ENCODE results near the gene TIGD7. TPM values are rescaled to one million over a fixed set of nuclear protein-coding genes. Genes with fewer than 3 reads are reported as not detected.

The TIGD7 gene
- total RNA-seq, 2 donors from 2014 or later = 2.3 to 5.1 TPM

GRCh38 chr16:3317315-3317999 is 12.2 kb upstream of the TIGD7 start:
- TF ChIP-seq CTCF (IDR thresholded peaks at IDR 0.05) = no peak
- no peak overlapping the region for H3K27ac ChIP-seq
- ATAC-seq (ENCODE audit: insufficient number of reproducible peaks, low FRiP score, low read depth) (no peak), DNase-seq (ENCODE audit: low spot score) (no peak)
- H3K36me3 ChIP-seq = peaks cover 55% of the 10 kb centered on the region
- H3K9me3 ChIP-seq = peaks cover 99% of the 10 kb centered on the region
- no peaks in the 10 kb centered on the region for H3K27me3 ChIP-seq (replicated peaks; ENCODE audit: insufficient read depth)
- no peaks in the 10 kb centered on the region for H3K4me1 ChIP-seq (ENCODE audit: control insufficient read depth in 1 of 2, low read depth in 2 of 2)
- peak overlapping the region; percentile 41 for H3K4me3 ChIP-seq

GRCh38 chr16:3311496-3311895 is 6.3 kb upstream of the TIGD7 start:
- H3K27me3 ChIP-seq (replicated peaks; ENCODE audit: insufficient read depth) = no peaks in the 10 kb centered on the region
- DNase-seq (ENCODE audit: low spot score) (no peak), ATAC-seq (ENCODE audit: insufficient number of reproducible peaks, low FRiP score, low read depth) (no peak)
- H3K4me1 ChIP-seq (ENCODE audit: control insufficient read depth in 1 of 2, low read depth in 2 of 2) = peaks cover 0 to 6% of the 10 kb centered on the region in 2 donors
- no peak for TF ChIP-seq CTCF (IDR thresholded peaks at IDR 0.05)
- H3K36me3 ChIP-seq = peaks cover 55% of the 10 kb centered on the region
- no peak overlapping the region for H3K27ac ChIP-seq
- H3K9me3 ChIP-seq = peaks cover 97% of the 10 kb centered on the region
- no peak overlapping the region for H3K4me3 ChIP-seq

- H3K4me3 ChIP-seq = peak overlapping the region; percentile 86
- no peaks in the 10 kb centered on the region for H3K27me3 ChIP-seq (replicated peaks; ENCODE audit: insufficient read depth)
- TF ChIP-seq CTCF (IDR thresholded peaks at IDR 0.05) = no peak
- ATAC-seq (ENCODE audit: insufficient number of reproducible peaks, low FRiP score, low read depth) (no peak), DNase-seq (ENCODE audit: low spot score) (no peak)
- peaks cover 19% of the 10 kb centered on the region for H3K36me3 ChIP-seq
- H3K27ac ChIP-seq = peak overlapping the region; percentile 87 to 88
- H3K4me1 ChIP-seq (ENCODE audit: control insufficient read depth in 1 of 2, low read depth in 2 of 2) = peaks cover 5 to 22% of the 10 kb centered on the region in 2 donors
- H3K9me3 ChIP-seq = peaks cover 53% of the 10 kb centered on the region
Measured at GRCh38 chr16:3306078-3306477, 848 bp upstream of the TIGD7 start.

GRCh38 chr16:3304370-3304769 is 860 bp downstream of the TIGD7 start:
- Histone ChIP-seq H3K36me3 (peaks cover 19% of the 10 kb centered on the region), H3K27me3 (replicated peaks; ENCODE audit: insufficient read depth) (no peaks in the 10 kb centered on the region), H3K9me3 (peaks cover 51% of the 10 kb centered on the region), H3K4me1 (ENCODE audit: control insufficient read depth in 1 of 2, low read depth in 2 of 2) (peaks cover 5 to 22% of the 10 kb centered on the region in 2 donors), H3K27ac (no peak overlapping the region), H3K4me3 (peak overlapping the region; percentile 86)
- no peak for ATAC-seq (ENCODE audit: insufficient number of reproducible peaks, low FRiP score, low read depth)
- no peak for TF ChIP-seq CTCF (IDR thresholded peaks at IDR 0.05)
- no peak for DNase-seq (ENCODE audit: low spot score)

GRCh38 chr16:3295783-3296182 is 9.4 kb downstream of the TIGD7 start:
- H3K36me3 ChIP-seq = peaks cover 30% of the 10 kb centered on the region
- H3K9me3 ChIP-seq = peaks cover 89% of the 10 kb centered on the region
- H3K27me3 ChIP-seq (replicated peaks; ENCODE audit: insufficient read depth) = no peaks in the 10 kb centered on the region
- DNase-seq (ENCODE audit: low spot score) (no peak), ATAC-seq (ENCODE audit: insufficient number of reproducible peaks, low FRiP score, low read depth) (no peak)
- no peaks in the 10 kb centered on the region for H3K4me1 ChIP-seq (ENCODE audit: control insufficient read depth in 1 of 2, low read depth in 2 of 2)
- H3K27ac ChIP-seq = no peak overlapping the region
- no peak overlapping the region for H3K4me3 ChIP-seq
- TF ChIP-seq CTCF (IDR thresholded peaks at IDR 0.05) = no peak
